GM10266 (cell line): ENCODE data around the gene RBMS1.

Experiments
- DNase-seq: peaks from one replicate; pipeline ENCODE4 v3.0.0; 2012; ENCODE audit errors: extremely low spot score
- TF ChIP-seq, protein P1 (sequence below): IDR thresholded peaks from 2 replicates; pipeline ENCODE4 v1.5.1; 2012; ENCODE audit warnings: mild to moderate bottlenecking, low read depth; ENCODE audit not compliant: control insufficient read depth, insufficient read depth; ENCODE audit errors: missing control alignments

The RBMS1 gene

DNA sequence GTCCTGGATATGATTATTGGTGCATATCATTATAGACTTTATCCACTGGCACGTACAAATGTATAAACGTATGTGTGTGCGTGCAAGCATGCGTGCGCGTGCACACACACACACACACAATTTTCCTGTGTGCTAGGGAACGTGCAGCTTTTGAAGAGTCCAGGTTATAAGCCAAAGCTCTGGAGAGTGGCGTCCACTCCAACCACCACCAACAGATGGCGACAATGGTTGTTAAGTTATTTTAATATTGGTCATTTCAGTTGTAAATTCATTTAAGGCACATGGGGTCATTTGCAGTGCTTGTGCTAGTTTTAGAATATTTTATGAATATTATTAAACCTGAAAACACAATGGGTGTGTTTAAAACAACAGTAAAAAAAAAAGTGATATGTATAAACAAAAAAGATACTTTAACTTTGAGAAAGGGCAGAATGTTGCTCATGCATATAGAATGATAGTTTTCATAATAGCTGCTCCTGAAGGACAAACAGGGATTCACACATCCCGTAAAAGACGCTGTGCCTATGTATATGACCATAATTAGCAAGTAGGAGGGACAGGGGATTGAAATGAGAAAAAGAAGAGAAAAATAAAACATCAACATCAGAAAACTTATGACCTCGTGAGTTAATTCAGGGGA, 169.3 kb downstream of the RBMS1 start:
- peak; percentile 26 for DNase-seq
- TF ChIP-seq, protein P1, sequence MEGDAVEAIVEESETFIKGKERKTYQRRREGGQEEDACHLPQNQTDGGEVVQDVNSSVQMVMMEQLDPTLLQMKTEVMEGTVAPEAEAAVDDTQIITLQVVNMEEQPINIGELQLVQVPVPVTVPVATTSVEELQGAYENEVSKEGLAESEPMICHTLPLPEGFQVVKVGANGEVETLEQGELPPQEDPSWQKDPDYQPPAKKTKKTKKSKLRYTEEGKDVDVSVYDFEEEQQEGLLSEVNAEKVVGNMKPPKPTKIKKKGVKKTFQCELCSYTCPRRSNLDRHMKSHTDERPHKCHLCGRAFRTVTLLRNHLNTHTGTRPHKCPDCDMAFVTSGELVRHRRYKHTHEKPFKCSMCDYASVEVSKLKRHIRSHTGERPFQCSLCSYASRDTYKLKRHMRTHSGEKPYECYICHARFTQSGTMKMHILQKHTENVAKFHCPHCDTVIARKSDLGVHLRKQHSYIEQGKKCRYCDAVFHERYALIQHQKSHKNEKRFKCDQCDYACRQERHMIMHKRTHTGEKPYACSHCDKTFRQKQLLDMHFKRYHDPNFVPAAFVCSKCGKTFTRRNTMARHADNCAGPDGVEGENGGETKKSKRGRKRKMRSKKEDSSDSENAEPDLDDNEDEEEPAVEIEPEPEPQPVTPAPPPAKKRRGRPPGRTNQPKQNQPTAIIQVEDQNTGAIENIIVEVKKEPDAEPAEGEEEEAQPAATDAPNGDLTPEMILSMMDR: peak; percentile 68

- TF ChIP-seq, protein P1: no peak
- no peak for DNase-seq
These were observed 171.3 kb downstream of the RBMS1 start for GRCh38 chr2:160322320-160322719.

DNA sequence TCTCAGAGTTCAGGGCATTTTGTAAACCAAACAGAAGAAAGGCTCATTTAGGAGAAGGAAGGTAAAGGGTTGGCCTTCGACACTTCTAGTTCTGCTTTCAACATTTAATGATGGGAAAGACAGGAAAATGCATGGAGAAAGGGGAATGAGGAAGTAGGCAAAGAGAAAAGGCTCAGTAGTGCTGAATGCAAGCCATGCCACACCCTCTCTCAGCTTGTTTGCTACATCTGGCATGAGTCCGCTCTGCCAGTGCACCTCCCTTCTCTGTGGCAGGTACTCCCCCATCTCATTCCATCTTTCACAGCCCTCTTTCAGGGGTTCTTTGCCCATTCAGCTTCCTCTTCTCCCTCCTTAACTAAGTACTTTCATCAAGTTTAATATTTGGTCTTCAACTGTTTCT, 172.6 kb downstream of the RBMS1 start:
- no peak for DNase-seq

GRCh38 chr2:160319700-160320099, 173.9 kb downstream of the RBMS1 start:
- TF ChIP-seq, protein P1: no peak
- no peak for DNase-seq

More for the DNA sequence above, 172.6 kb downstream of the RBMS1 start:
- TF ChIP-seq, protein P1: no peak

DNA sequence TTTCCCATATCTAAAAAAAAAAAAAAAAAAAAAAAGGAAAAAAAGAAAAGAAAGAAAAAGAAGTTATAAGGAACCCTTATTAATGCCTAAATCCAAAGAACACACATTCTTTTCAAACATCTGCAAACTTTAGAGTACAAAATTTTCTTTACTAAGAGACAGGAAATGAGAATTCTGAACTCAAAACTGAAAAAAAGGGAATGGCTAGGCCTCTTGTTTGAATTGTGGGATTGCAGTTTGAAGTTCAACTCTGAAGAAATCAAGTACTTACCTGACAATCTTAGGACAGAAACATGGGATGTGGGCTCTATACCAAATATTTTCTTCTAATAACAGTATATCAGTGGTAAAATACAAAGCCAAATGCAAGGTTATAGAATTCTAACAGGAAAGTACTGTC, 175.4 kb downstream of the RBMS1 start:
- TF ChIP-seq, protein P1: no peak
- DNase-seq: no peak

- TF ChIP-seq, protein P1: no peak
- no peak for DNase-seq
These were observed 176.2 kb downstream of the RBMS1 start for GRCh38 chr2:160317181-160318099.

- no peak for DNase-seq
- TF ChIP-seq, protein P1: no peak
These were observed 178.3 kb downstream of the RBMS1 start for GRCh38 chr2:160315337-160315736.
